Endothelial cell of umbilical vein (primary cell): Measurements from ENCODE around the gene ZNF727. TPM values are rescaled to one million over a fixed set of nuclear protein-coding genes. Genes with fewer than 3 reads are reported as not detected.

Source experiments
- Bru-seq: library from RNA; stranded (reverse); fragments of 400-500 nt; gene quantifications from one replicate; lab custom pipeline; 2021; lab: Mats Ljungman, UMichigan
- BruChase-seq, 2 experiments: library from RNA; stranded (reverse); fragments of 400-500 nt; gene quantifications; one replicate each; lab custom pipeline; 2021; lab: Mats Ljungman, UMichigan
- BruUV-seq: library from RNA; stranded (reverse); fragments of 400-500 nt; replicated peaks from 2 replicates; lab custom pipeline; 2021; lab: Mats Ljungman, UMichigan
- CTCF ChIA-PET: fragments of 300-600, 350-600 bp; sonication (Branson Sonifier 250); formaldehyde crosslinking; loops from one replicate; lab custom pipeline; 2021; ENCODE audit warnings: antibody characterized with exemption, inconsistent platforms; lab: Charles Lee
- POLR2A ChIA-PET: fragments of 300-600, 350-600 bp; sonication (Branson Sonifier 250); formaldehyde crosslinking; loops from one replicate; lab custom pipeline; 2021; ENCODE audit warnings: antibody characterized with exemption, inconsistent platforms; lab: Charles Lee
- DNase-seq: peaks from one replicate; pipeline ENCODE4 v3.0.0-alpha.2; 2011; ENCODE audit warnings: low read depth, low spot score
- FAIRE-seq: peaks from 2 replicates; lab custom pipeline; 2011; peaks lifted over from hg19 to GRCh38; lab: Jason Lieb, UNC
- H2AFZ ChIP-seq: 2 replicates; pipeline ENCODE4 v1.6.0; 2012; ENCODE audit warnings: low read depth, low read length, control low read depth, inconsistent platforms
- H3K27ac ChIP-seq: 2 replicates; pipeline ENCODE4 v1.5.1; 2011; ENCODE audit warnings: low read depth, mild to moderate bottlenecking, control low read depth, low read length, moderate library complexity; ENCODE audit not compliant: insufficient read depth
- H3K27me3 ChIP-seq, 2 experiments: 2 replicates each; pipeline versions ENCODE4 v1.6.0 to v1.6.1; 2011; ENCODE audit warnings: low read length in 2 of 2, mixed read lengths in 1 of 2; ENCODE audit not compliant: control insufficient read depth in 2 of 2, insufficient read depth in 2 of 2
- H3K36me3 ChIP-seq, 2 experiments: 2 replicates in 1 of 2; 3 replicates in 1 of 2; pipeline ENCODE4 v1.5.1; 2011; ENCODE audit warnings: low read length in 2 of 2, mild to moderate bottlenecking in 1 of 2, moderate library complexity in 1 of 2; ENCODE audit not compliant: control insufficient read depth in 2 of 2, insufficient read depth in 2 of 2; ENCODE audit errors: extremely low read depth in 1 of 2
- H3K4me1 ChIP-seq: 3 replicates; pipeline ENCODE4 v1.5.1; 2011; ENCODE audit warnings: mild to moderate bottlenecking, low read length; ENCODE audit not compliant: control insufficient read depth, insufficient read depth; ENCODE audit errors: extremely low read depth
- H3K4me2 ChIP-seq: 2 replicates; pipeline ENCODE4 v1.6.1; 2011; ENCODE audit warnings: low read length, control low read depth, mixed read lengths; ENCODE audit not compliant: insufficient read depth
- H3K4me3 ChIP-seq, 3 experiments: fragments of 200-600 bp in 1 of 3; sonication (generic), shearing (Covaris generic) in 1 of 3; replicated peaks in 1 of 3; 2 replicates each; pipeline ENCODE4 v1.5.1; 2011 to 2016; ENCODE audit warnings: control low read depth in 3 of 3, low read length in 3 of 3, mild to moderate bottlenecking in 2 of 3, inconsistent platforms in 1 of 3, low read depth in 1 of 3, moderate library complexity in 1 of 3; ENCODE audit not compliant: insufficient read depth in 1 of 3
- H3K79me2 ChIP-seq: 2 replicates; pipeline ENCODE4 v1.6.0; 2012; ENCODE audit warnings: low read length, inconsistent platforms; ENCODE audit not compliant: control insufficient read depth, insufficient read depth
- H3K9ac ChIP-seq: replicated peaks from 2 replicates; pipeline ENCODE3; 2011; ENCODE audit warnings: low read length, control low read depth; ENCODE audit not compliant: insufficient read depth; ENCODE audit errors: extremely low read depth
- H3K9me1 ChIP-seq: replicated peaks from 3 replicates; pipeline ENCODE4 v1.6.0; 2011; ENCODE audit warnings: mild to moderate bottlenecking, low read length; ENCODE audit not compliant: control insufficient read depth, insufficient read depth; ENCODE audit errors: extremely low read depth
- H3K9me3 ChIP-seq: replicated peaks from 2 replicates; pipeline ENCODE4 v1.5.1; 2012; ENCODE audit warnings: low read length, inconsistent platforms; ENCODE audit not compliant: control insufficient read depth, insufficient read depth
- H4K20me1 ChIP-seq: replicated peaks from 2 replicates; pipeline ENCODE3; 2011; ENCODE audit warnings: mild to moderate bottlenecking, low read length; ENCODE audit not compliant: control insufficient read depth, insufficient read depth; ENCODE audit errors: extremely low read depth
- EZH2 ChIP-seq: IDR thresholded peaks from 2 replicates; pipeline ENCODE4 v1.6.1; 2012; ENCODE audit warnings: borderline replicate concordance, low read depth, mild to moderate bottlenecking, moderate library complexity, low read length, inconsistent platforms; ENCODE audit not compliant: severe bottlenecking
- FOS ChIP-seq: IDR thresholded peaks from 2 replicates; pipeline ENCODE4 v1.6.1; 2011; ENCODE audit warnings: mild to moderate bottlenecking, low read length, moderate library complexity, borderline replicate concordance; ENCODE audit not compliant: insufficient read depth
- GATA2 ChIP-seq: IDR thresholded peaks from 2 replicates; pipeline ENCODE4 v1.7.0; 2011; ENCODE audit warnings: low read depth, mild to moderate bottlenecking, moderate library complexity, mixed read lengths, low read length; ENCODE audit not compliant: insufficient read length, insufficient read depth
- MYC ChIP-seq: IDR thresholded peaks from one replicate; pipeline ENCODE4 v1.6.1; 2011; ENCODE audit warnings: mild to moderate bottlenecking, low read depth, low read length
- POLR2A ChIP-seq: IDR thresholded peaks from 2 replicates; pipeline ENCODE4 v1.6.1; 2012; ENCODE audit warnings: low read depth, mild to moderate bottlenecking, control low read depth, low read length
- dilution Hi-C: fragments of 300-500 bp; cut with MboI; formaldehyde crosslinking; loops from one replicate; pipeline ENCODE4 v1.15.0; 2019; ENCODE audit warnings: low sequenced_read_pairs; ENCODE audit not compliant: extremely low pct_ligation_motif_present
- intact Hi-C: fragments of 100-400 bp; cut with micrococcal nuclease; formaldehyde crosslinking; loops from one replicate; pipeline ENCODE4 v1.10.0; 2022
- long read RNA-seq: library from polyadenylated mRNA; stranded (forward); transcript quantifications from one replicate; pipeline ENCODE4 v2.0.0, GENCODE V29; 2021
- polyA minus RNA-seq, 3 experiments: library from RNA; depleted of rRNA, polyadenylated mRNA; stranded (reverse); fragments of >200 nt; gene quantifications; 1 replicate in 1 of 3; 2 replicates in 2 of 3; pipeline ENCODE4 v1.2.3, GENCODE V29; 2011
- polyA plus RNA-seq, 4 experiments: library from polyadenylated mRNA; depleted of rRNA in 3 of 4; stranded (reverse) in 3 of 4; unstranded in 1 of 4; fragments of >200 nt; gene quantifications; 2 replicates each; pipeline versions ENCODE4 v1.2.1 to v1.2.3, GENCODE V29; 2011 to 2012; ENCODE audit warnings: missing spikeins in 1 of 4
- total RNA-seq: library from RNA; stranded (reverse); gene quantifications from 2 replicates; pipeline ENCODE4 v1.2.3, GENCODE V29; 2021
- TF ChIP-seq, protein P1 (sequence below): IDR thresholded peaks from 2 replicates; pipeline ENCODE4 v1.6.1; 2011; ENCODE audit not compliant: insufficient read depth, insufficient read length
- TF ChIP-seq, protein P2 (sequence below), 2 donors: IDR thresholded peaks; 1 replicate in 1 of 2; 2 replicates in 1 of 2; pipeline ENCODE4 v1.5.1; 2011; ENCODE audit warnings: low read length in 2 of 2, mild to moderate bottlenecking in 2 of 2, moderate library complexity in 2 of 2, control low read depth in 1 of 2, inconsistent platforms in 1 of 2, low read depth in 1 of 2; ENCODE audit not compliant: insufficient read depth in 1 of 2; ENCODE audit errors: extremely low read depth in 1 of 2

ZNF727 gene
- not detected in 2 replicates for total RNA-seq
- polyA plus RNA-seq: not detected in 2 replicates
- polyA plus RNA-seq (2011; cell fraction: cytosol; rRNA removed): not detected in 2 replicates
- not detected in 2 replicates for polyA plus RNA-seq (2011; cell fraction: nucleus; rRNA removed)
- not detected in 2 replicates for polyA plus RNA-seq (2012)
- polyA minus RNA-seq: not detected in 2 replicates
- not detected for polyA minus RNA-seq (2011; cell fraction: cytosol; rRNA and poly(A)+ RNA removed)
- not detected in 2 replicates for polyA minus RNA-seq (2011; cell fraction: nucleus; rRNA and poly(A)+ RNA removed)
- Bru-seq, nascent RNA: not detected
- not detected for BruChase-seq, experiment 1, labeled RNA remaining after a 6-hour chase
- not detected for BruChase-seq, experiment 2, labeled RNA remaining after a 2-hour chase
- long read RNA-seq: 0 reads

DNA sequence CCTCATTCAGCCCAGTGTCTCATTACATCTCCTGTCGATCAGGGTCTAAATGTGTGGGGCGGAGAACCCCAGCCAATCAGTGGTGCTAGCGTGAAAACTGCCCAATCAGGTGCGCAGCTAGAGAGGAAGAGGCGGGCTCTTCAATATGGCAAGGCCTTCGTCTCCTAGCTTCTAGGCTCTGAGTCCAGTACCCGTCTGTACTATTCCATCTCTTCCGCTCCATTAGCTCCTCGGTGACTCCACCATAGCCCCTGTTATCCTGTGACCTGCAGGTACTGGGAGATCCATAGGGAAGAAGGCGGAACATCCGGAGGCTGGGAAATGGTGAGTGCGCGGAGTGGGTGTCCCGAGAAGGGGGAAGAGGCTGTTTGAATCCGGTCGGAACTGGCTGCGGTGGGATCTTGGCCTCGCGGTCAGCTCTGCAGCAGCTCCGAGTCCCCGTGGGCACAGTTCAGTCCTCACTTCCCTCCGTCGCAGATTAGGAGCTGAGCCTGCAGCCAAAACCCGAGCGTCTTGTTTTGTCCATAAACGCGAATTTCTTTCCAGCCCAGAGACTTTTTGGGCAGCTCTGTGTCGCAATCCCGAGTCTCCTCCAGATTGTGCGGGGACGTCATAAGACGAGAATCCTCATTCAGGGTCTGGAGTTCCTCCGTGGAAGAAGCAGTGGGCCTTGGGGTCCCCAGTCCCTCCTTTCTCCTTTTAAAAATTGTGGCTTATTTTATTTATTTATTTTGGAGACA, at the start of gene ZNF727:
Gene ZNF727 (plus strand): TSS at position 134 of the 740 bp plus-strand sequence. CDS start 188 bp downstream, at position 322.
- DNase-seq: no peak
- no peak for TF ChIP-seq FOS
- no peak for TF ChIP-seq MYC
- Histone ChIP-seq H3K4me1 (no peaks in the 10 kb centered on the region), H3K9me3 (peaks cover 3% of the 10 kb centered on the region), H3K36me3 (no peaks in the 10 kb centered on the region), H3K9ac (no peak within 1 kb of the TSS), H3K4me3 (no peak within 1 kb of the TSS), H3K79me2 (no peaks in the 10 kb centered on the region), H4K20me1 (no peaks in the 10 kb centered on the region), H3K9me1 (no peaks in the 10 kb centered on the region), H3K27ac (no peak within 1 kb of the TSS), H2AFZ (no peak within 1 kb of the TSS), H3K27me3 (no peaks in the 10 kb centered on the region), H3K4me2 (no peak within 1 kb of the TSS)
- POLR2A ChIA-PET: no interaction called here
- dilution Hi-C loops: no loop called here
- FAIRE-seq: no peak
- no TSS peak for BruUV-seq
- intact Hi-C loops: no loop called here
- CTCF ChIA-PET: no interaction called here

DNA sequence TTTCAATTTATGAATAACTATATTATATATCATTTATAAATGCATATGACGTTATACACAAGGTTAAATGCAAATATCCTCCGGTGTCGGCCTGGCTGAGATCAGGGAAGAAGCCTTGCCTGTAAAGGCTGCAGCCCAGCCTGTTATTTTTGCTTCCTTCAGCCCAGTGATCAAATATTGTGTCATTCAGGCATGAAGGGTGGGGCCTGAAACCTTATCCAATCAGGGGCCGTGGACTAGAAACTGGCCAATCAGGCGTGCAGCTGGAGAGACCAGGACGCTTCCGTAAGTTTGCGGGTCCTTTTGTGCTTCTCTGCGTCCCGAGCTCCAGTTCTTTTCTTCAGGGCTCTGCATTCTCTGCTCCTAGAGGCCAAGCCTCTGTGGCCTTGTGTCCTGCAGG, 46.7 kb upstream of the ZNF727 start, which contains the start of gene ZNF722:
Gene ZNF722 (plus strand): TSS at position 301 of the 400 bp plus-strand sequence. CDS start 113 bp downstream, outside the sequence.
- H3K4me1 ChIP-seq: no peaks in the 10 kb centered on the region
- BruUV-seq: no TSS peak
- H3K9me3 ChIP-seq: peaks cover 2% of the 10 kb centered on the region
- no peaks in the 10 kb centered on the region for H3K79me2 ChIP-seq
- H4K20me1 ChIP-seq: no peaks in the 10 kb centered on the region
- ChIA-PET CTCF (no interaction called here), POLR2A (no interaction called here)
- no peak for TF ChIP-seq GATA2
- no peak for TF ChIP-seq POLR2A
- no peak for TF ChIP-seq MYC
- TF ChIP-seq, protein P1, sequence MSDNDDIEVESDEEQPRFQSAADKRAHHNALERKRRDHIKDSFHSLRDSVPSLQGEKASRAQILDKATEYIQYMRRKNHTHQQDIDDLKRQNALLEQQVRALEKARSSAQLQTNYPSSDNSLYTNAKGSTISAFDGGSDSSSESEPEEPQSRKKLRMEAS: no peak
- TF ChIP-seq, protein P2, sequence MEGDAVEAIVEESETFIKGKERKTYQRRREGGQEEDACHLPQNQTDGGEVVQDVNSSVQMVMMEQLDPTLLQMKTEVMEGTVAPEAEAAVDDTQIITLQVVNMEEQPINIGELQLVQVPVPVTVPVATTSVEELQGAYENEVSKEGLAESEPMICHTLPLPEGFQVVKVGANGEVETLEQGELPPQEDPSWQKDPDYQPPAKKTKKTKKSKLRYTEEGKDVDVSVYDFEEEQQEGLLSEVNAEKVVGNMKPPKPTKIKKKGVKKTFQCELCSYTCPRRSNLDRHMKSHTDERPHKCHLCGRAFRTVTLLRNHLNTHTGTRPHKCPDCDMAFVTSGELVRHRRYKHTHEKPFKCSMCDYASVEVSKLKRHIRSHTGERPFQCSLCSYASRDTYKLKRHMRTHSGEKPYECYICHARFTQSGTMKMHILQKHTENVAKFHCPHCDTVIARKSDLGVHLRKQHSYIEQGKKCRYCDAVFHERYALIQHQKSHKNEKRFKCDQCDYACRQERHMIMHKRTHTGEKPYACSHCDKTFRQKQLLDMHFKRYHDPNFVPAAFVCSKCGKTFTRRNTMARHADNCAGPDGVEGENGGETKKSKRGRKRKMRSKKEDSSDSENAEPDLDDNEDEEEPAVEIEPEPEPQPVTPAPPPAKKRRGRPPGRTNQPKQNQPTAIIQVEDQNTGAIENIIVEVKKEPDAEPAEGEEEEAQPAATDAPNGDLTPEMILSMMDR (IDR thresholded peaks at IDR 0.05; ENCODE audit: extremely low read depth in 1 of 2, insufficient read depth in 1 of 2, low read depth in 1 of 2, low read length in 2 of 2): no peak
- no peak for TF ChIP-seq EZH2
- intact Hi-C loops: no loop called here
- no peak within 1 kb of the TSS for H3K27ac ChIP-seq
- dilution Hi-C loops: no loop called here
- no peak within 1 kb of the TSS for H2AFZ ChIP-seq
- no peak within 1 kb of the TSS for H3K4me3 ChIP-seq
- no peak within 1 kb of the TSS for H3K4me2 ChIP-seq
- no peak for DNase-seq
- no peaks in the 10 kb centered on the region for H3K36me3 ChIP-seq
- H3K9me1 ChIP-seq: no peaks in the 10 kb centered on the region
- no peak for FAIRE-seq
- H3K27me3 ChIP-seq: no peaks in the 10 kb centered on the region
- no peak within 1 kb of the TSS for H3K9ac ChIP-seq
